HL-60 (cell line): ENCODE results near the gene MEIS1.

Source experiments
- DNase-seq, 2 experiments: peaks; one replicate each; pipeline ENCODE4 v3.0.0-alpha.2; 2010 to 2020; ENCODE audit warnings: low read depth in 1 of 2, low spot score in 1 of 2
- H3K27ac ChIP-seq: fragments of 250-450 bp; sonication (Bioruptor Pico); replicated peaks from 2 replicates; pipeline ENCODE4 v1.5.1; 2020; ENCODE audit warnings: mild to moderate bottlenecking, moderate library complexity
- H3K27me3 ChIP-seq: fragments of 250-450 bp; sonication (Bioruptor Pico); 2 replicates; pipeline ENCODE4 v1.5.1; 2021; ENCODE audit warnings: mild to moderate bottlenecking, moderate library complexity; ENCODE audit not compliant: insufficient read depth, poor library complexity, severe bottlenecking
- H3K4me3 ChIP-seq: replicated peaks from 2 replicates; pipeline ENCODE4 v1.5.1; 2011; ENCODE audit warnings: mild to moderate bottlenecking, control low read depth, low read length; ENCODE audit not compliant: insufficient read depth
- CTCF ChIP-seq: IDR thresholded peaks from one replicate; pipeline ENCODE4 v1.5.1; 2011; ENCODE audit warnings: low read length, control low read depth, inconsistent platforms; ENCODE audit not compliant: insufficient read depth
- GABPA ChIP-seq: IDR thresholded peaks from 2 replicates; pipeline ENCODE4 v1.6.1; 2012; ENCODE audit warnings: low read depth
- POLR2AphosphoS5 ChIP-seq: IDR thresholded peaks from 2 replicates; pipeline ENCODE4 v1.6.1; 2012; ENCODE audit warnings: low read depth
- REST ChIP-seq: IDR thresholded peaks from 2 replicates; pipeline ENCODE4 v1.6.1; 2012; ENCODE audit warnings: low read depth; ENCODE audit not compliant: insufficient replicate concordance
- SPI1 ChIP-seq: IDR thresholded peaks from 2 replicates; pipeline ENCODE4 v1.6.1; 2012; ENCODE audit warnings: low read depth, mild to moderate bottlenecking, borderline replicate concordance

The MEIS1 gene

DNA sequence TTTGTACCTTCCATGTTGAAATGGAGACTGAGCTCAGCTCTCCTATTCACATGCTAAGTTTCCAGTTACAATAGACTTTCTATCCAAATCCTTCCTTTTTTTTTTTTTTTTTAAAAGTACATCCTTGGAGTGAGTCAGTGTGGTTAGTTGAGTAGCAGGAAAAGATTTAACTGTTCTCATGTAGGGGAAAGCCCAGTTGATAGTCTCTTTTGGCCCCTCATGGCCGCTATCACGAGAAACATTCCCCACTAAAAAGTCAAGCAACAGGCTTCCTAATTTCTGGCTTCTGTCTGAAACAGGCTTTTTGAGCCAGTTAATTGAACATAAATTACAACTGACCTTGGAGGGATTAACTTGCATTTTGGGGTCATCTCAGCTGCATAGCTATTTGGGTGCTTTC, 161.3 kb downstream of the MEIS1 start:
- Histone ChIP-seq H3K4me3 (no peak overlapping the region), H3K27me3 (no peaks in the 10 kb centered on the region), H3K27ac (no peak overlapping the region)
- no peak for DNase-seq
- TF ChIP-seq CTCF, result no peak
- TF ChIP-seq POLR2AphosphoS5, result no peak
- no peak for TF ChIP-seq SPI1
- TF ChIP-seq REST, result no peak
- TF ChIP-seq GABPA, result no peak

GRCh38 chr2:66601624-66602023, 166.7 kb downstream of the MEIS1 start:
- Histone ChIP-seq H3K4me3 (no peak overlapping the region), H3K27ac (no peak overlapping the region), H3K27me3 (no peaks in the 10 kb centered on the region)
- TF ChIP-seq SPI1 (no peak), CTCF (no peak), GABPA (no peak), REST (no peak), POLR2AphosphoS5 (no peak)
- no peak for DNase-seq

GRCh38 chr2:66602341-66602740, 167.4 kb downstream of the MEIS1 start:
- Histone ChIP-seq H3K27ac (no peak overlapping the region), H3K4me3 (no peak overlapping the region), H3K27me3 (no peaks in the 10 kb centered on the region)
- DNase-seq, result no peak
- TF ChIP-seq CTCF, result no peak
- no peak for TF ChIP-seq SPI1
- no peak for TF ChIP-seq POLR2AphosphoS5
- no peak for TF ChIP-seq GABPA
- no peak for TF ChIP-seq REST
